ENCODE measurements around the gene IFT172. TPM values are rescaled to one million over a fixed set of nuclear protein-coding genes. Genes with fewer than 3 reads are reported as not detected.

The IFT172 gene
- total RNA-seq, 1 experiment from 2014 or later: 21.9 TPM

DNA sequence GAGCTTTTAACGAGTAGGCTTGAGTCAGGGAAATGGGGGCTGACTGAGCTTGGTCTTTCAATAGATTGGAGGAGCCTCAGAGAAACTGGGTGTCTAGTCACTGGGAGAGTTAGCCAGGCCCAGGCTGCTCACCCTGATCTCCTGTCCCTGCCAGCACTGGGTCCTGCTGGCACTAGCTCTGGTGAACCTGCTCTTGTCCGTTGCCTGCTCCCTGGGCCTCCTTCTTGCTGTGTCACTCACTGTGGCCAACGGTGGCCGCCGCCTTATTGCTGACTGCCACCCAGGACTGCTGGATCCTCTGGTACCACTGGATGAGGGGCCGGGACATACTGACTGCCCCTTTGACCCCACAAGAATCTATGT, 46.6 kb downstream of the IFT172 start:
- no TSS peak for BruUV-seq (replicated peaks)
- POLR2A ChIA-PET: interaction anchor here (0.6 kb wide), 1 partner anchor 208 kb away, joined by 3 read pairs; no protein-coding TSS in a partner anchor
- H3K4me1 ChIP-seq: no peaks in the 10 kb centered on the region
- TF ChIP-seq, protein P1, sequence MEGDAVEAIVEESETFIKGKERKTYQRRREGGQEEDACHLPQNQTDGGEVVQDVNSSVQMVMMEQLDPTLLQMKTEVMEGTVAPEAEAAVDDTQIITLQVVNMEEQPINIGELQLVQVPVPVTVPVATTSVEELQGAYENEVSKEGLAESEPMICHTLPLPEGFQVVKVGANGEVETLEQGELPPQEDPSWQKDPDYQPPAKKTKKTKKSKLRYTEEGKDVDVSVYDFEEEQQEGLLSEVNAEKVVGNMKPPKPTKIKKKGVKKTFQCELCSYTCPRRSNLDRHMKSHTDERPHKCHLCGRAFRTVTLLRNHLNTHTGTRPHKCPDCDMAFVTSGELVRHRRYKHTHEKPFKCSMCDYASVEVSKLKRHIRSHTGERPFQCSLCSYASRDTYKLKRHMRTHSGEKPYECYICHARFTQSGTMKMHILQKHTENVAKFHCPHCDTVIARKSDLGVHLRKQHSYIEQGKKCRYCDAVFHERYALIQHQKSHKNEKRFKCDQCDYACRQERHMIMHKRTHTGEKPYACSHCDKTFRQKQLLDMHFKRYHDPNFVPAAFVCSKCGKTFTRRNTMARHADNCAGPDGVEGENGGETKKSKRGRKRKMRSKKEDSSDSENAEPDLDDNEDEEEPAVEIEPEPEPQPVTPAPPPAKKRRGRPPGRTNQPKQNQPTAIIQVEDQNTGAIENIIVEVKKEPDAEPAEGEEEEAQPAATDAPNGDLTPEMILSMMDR (IDR thresholded peaks at IDR 0.05; ENCODE audit: insufficient read depth in 1 of 2, low read depth in 1 of 2, low read length in 1 of 2, severe bottlenecking in 1 of 2, unreplicated experiment in 1 of 2): no peak
- H3K27me3 ChIP-seq (replicated peaks; ENCODE audit: control insufficient read depth, insufficient read depth, low read length): no peaks in the 10 kb centered on the region
- H3K9me3 Mint-ChIP-seq (ENCODE audit: unreplicated experiment): no peaks in the 10 kb centered on the region
- intact Hi-C loops (cut with micrococcal nuclease; ENCODE audit: unreplicated experiment): loop anchor here (1.0 to 2.0 kb wide), 5 partner anchors 14 to 186 kb away; partner anchors contain the start of genes CCDC121, GPN1, IFT172 and PPM1G
- peak overlapping the region; percentile 48 for H3K27ac Mint-ChIP-seq (ENCODE audit: unreplicated experiment)
- peak overlapping the region; percentile 90 for H3K4me3 ChIP-seq (ENCODE audit: low read depth, low read length)
- H3K4me1 Mint-ChIP-seq (ENCODE audit: low read depth, unreplicated experiment): peaks cover 13% of the 10 kb centered on the region
- H3K36me3 ChIP-seq (ENCODE audit: control insufficient read depth, insufficient read depth, low read length): no peaks in the 10 kb centered on the region; the same call in 1 of the 2 replicates
- DNase-seq: no peak
- H3K36me3 Mint-ChIP-seq (ENCODE audit: insufficient read depth, unreplicated experiment): peaks cover 58% of the 10 kb centered on the region
- CTCF ChIA-PET: interaction anchor here (0.5 to 1.3 kb wide), 3 partner anchors 33 to 186 kb away, joined by 3 read pairs; partner anchors contain the start of genes CCDC121, GPN1 and PPM1G
- H3K4me3 Mint-ChIP-seq (ENCODE audit: unreplicated experiment): peak overlapping the region; percentile 72
- no peaks in the 10 kb centered on the region for H3K27me3 Mint-ChIP-seq (ENCODE audit: insufficient read depth, unreplicated experiment)
- H3K9me3 ChIP-seq: no peaks in the 10 kb centered on the region

DNA sequence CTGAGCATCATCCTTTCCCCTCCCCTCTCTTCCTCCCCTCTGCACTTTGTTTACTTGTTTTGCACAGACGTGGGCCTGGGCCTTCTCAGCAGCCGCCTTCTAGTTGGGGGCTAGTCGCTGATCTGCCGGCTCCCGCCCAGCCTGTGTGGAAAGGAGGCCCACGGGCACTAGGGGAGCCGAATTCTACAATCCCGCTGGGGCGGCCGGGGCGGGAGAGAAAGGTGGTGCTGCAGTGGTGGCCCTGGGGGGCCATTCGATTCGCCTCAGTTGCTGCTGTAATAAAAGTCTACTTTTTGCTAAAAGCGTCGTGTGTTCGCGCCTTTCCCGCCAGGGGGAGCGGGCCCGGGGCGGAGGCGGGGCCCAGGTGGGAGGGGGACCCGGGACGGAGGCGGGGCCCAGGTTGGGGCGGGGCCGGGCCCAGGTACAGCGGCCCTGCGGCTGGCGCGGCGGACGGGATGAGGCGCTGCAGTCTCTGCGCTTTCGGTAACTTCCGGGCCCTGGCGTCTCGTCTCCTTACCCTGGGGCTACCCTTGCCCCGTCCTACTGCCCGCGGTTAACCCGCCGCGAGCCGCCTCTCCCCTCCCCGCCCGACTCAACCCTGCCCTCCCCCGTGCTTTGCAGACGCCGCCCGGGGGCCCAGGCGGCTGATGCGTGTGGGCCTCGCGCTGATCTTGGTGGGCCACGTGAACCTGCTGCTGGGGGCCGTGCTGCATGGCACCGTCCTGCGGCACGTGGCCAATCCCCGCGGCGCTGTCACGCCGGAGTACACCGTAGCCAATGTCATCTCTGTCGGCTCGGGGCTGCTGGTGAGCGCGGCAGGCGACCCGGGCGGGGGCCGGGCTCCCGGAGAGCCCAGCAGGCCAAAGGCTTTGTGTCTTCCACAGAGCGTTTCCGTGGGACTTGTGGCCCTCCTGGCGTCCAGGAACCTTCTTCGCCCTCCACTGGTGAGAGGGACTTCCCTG, 47.3 kb downstream of the IFT172 start, which contains the start of gene KRTCAP3:
Gene KRTCAP3 (plus strand): TSS at position 424 of the 962 bp plus-strand sequence. CDS start 32 bp downstream, at position 456.
- H3K27ac Mint-ChIP-seq (ENCODE audit: unreplicated experiment): peak within 1 kb of the TSS; percentile 48
- no TSS peak for BruUV-seq (replicated peaks)
- Histone ChIP-seq H3K4me3 (ENCODE audit: low read depth, low read length) (peak within 1 kb of the TSS; percentile 90), H3K9me3 (no peaks in the 10 kb centered on the region), H3K27me3 (replicated peaks; ENCODE audit: control insufficient read depth, insufficient read depth, low read length) (no peaks in the 10 kb centered on the region), H3K36me3 (ENCODE audit: control insufficient read depth, insufficient read depth, low read length) (no peaks in the 10 kb centered on the region; the same call in 1 of the 2 replicates), H3K4me1 (no peaks in the 10 kb centered on the region)
- TF ChIP-seq, protein P1 (IDR thresholded peaks at IDR 0.05; ENCODE audit: insufficient read depth in 1 of 2, low read depth in 1 of 2, low read length in 1 of 2, severe bottlenecking in 1 of 2, unreplicated experiment in 1 of 2): peak; percentile 79 to 89
- no peaks in the 10 kb centered on the region for H3K9me3 Mint-ChIP-seq (ENCODE audit: unreplicated experiment)
- H3K36me3 Mint-ChIP-seq (ENCODE audit: insufficient read depth, unreplicated experiment): peaks cover 63% of the 10 kb centered on the region
- H3K4me1 Mint-ChIP-seq (ENCODE audit: low read depth, unreplicated experiment): peaks cover 13% of the 10 kb centered on the region
- H3K27me3 Mint-ChIP-seq (ENCODE audit: insufficient read depth, unreplicated experiment): no peaks in the 10 kb centered on the region
- peak; percentile 89 to 95 for DNase-seq
- intact Hi-C loops (cut with micrococcal nuclease; ENCODE audit: unreplicated experiment): loop anchor here (1.0 to 2.0 kb wide), 5 partner anchors 13 to 187 kb away; partner anchors contain the start of genes CCDC121, GPN1, IFT172 and PPM1G
- CTCF ChIA-PET: interaction anchor here (0.5 to 1.3 kb wide), 4 partner anchors 32 to 186 kb away, joined by 3 to 4 read pairs (median 3); partner anchors contain the start of genes CCDC121, GPN1 and PPM1G
- POLR2A ChIA-PET: no interaction called here
- H3K4me3 Mint-ChIP-seq (ENCODE audit: unreplicated experiment): peak within 1 kb of the TSS; percentile 72

DNA sequence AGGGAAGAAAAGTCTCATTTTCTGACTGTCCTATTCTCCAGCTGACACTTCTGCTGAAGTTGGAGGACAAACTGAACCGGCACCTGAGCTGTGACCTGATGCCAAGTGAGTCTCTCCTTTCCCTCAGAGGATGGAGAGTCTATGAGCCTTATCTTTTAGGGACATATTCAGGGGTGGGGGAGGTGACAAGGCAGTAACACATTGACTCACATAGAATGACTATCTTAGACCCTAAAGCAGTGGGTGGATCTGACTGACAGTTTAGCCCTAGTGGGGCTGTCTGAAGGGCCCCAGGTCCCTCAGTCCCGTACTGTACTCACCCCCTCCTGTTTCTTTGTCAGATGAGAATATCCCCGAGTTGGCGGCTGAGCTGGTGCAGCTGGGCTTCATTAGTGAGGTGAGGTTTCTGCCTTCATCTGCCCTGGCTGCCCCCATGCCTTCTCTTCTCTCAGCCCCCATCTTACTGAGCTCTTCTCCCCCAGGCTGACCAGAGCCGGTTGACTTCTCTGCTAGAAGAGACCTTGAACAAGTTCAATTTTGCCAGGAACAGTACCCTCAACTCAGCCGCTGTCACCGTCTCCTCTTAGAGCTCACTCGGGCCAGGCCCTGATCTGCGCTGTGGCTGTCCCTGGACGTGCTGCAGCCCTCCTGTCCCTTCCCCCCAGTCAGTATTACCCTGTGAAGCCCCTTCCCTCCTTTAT, 48.2 kb downstream of the IFT172 start:
- no peaks in the 10 kb centered on the region for H3K9me3 Mint-ChIP-seq (ENCODE audit: unreplicated experiment)
- no peak for DNase-seq
- ChIA-PET POLR2A (no interaction called here), CTCF (interaction anchor here (1.0 kb wide), 2 partner anchors 11 to 32 kb away, joined by 3 to 4 read pairs; partner anchors contain the start of gene PPM1G)
- intact Hi-C loops (cut with micrococcal nuclease; ENCODE audit: unreplicated experiment): no loop called here
- Histone ChIP-seq H3K4me3 (ENCODE audit: low read depth, low read length) (no peak overlapping the region), H3K4me1 (no peaks in the 10 kb centered on the region), H3K27me3 (replicated peaks; ENCODE audit: control insufficient read depth, insufficient read depth, low read length) (no peaks in the 10 kb centered on the region), H3K36me3 (ENCODE audit: control insufficient read depth, insufficient read depth, low read length) (no peaks in the 10 kb centered on the region; the same call in 1 of the 2 replicates), H3K9me3 (no peaks in the 10 kb centered on the region)
- peaks cover 13% of the 10 kb centered on the region for H3K4me1 Mint-ChIP-seq (ENCODE audit: low read depth, unreplicated experiment)
- no peak overlapping the region for H3K27ac Mint-ChIP-seq (ENCODE audit: unreplicated experiment)
- peaks cover 72% of the 10 kb centered on the region for H3K36me3 Mint-ChIP-seq (ENCODE audit: insufficient read depth, unreplicated experiment)
- no peaks in the 10 kb centered on the region for H3K27me3 Mint-ChIP-seq (ENCODE audit: insufficient read depth, unreplicated experiment)
- no TSS peak for BruUV-seq (replicated peaks)
- TF ChIP-seq, protein P1 (IDR thresholded peaks at IDR 0.05; ENCODE audit: insufficient read depth in 1 of 2, low read depth in 1 of 2, low read length in 1 of 2, severe bottlenecking in 1 of 2, unreplicated experiment in 1 of 2): no peak
- no peak overlapping the region for H3K4me3 Mint-ChIP-seq (ENCODE audit: unreplicated experiment)
